Mesothelial cell of epicardium (in vitro differentiated cells): ENCODE results near the gene EXOC4. TPM values are rescaled to one million over a fixed set of nuclear protein-coding genes. Genes with fewer than 3 reads are reported as not detected.

Experiments
- DNase-seq, 2 experiments: peaks; one replicate each; pipeline ENCODE4 v3.0.0; 2021; ENCODE audit warnings: low spot score in 2 of 2; ENCODE audit not compliant: unreplicated experiment in 2 of 2
- H3K27ac Mint-ChIP-seq: 2 replicates; pipeline ENCODE4 v1.8.0; 2021; ENCODE audit warnings: mixed read lengths
- H3K27me3 Mint-ChIP-seq: 2 replicates; pipeline ENCODE4 v1.8.0; 2021; ENCODE audit warnings: low read depth, mixed read lengths
- H3K36me3 Mint-ChIP-seq: 2 replicates; pipeline ENCODE4 v1.8.0; 2021; ENCODE audit warnings: mixed read lengths
- H3K4me1 Mint-ChIP-seq: 2 replicates; pipeline ENCODE4 v1.8.0; 2021; ENCODE audit warnings: mixed read lengths
- H3K4me3 Mint-ChIP-seq: 2 replicates; pipeline ENCODE4 v1.8.0; 2021; ENCODE audit warnings: mild to moderate bottlenecking, moderate library complexity, mixed read lengths
- H3K9me3 Mint-ChIP-seq: 2 replicates; pipeline ENCODE4 v1.8.0; 2021; ENCODE audit warnings: mixed read lengths
- CTCF ChIP-seq: fragments of 200-600 bp; sonication (generic); IDR thresholded peaks from one replicate; pipeline ENCODE4 v1.5.0; 2021; ENCODE audit warnings: antibody characterized with exemption; ENCODE audit not compliant: unreplicated experiment
- total RNA-seq: library from RNA; stranded (reverse); gene quantifications from 3 replicates; pipeline ENCODE4 v1.2.1, GENCODE V29; 2021

Gene EXOC4
- total RNA-seq, 1 donor from 2014 or later: 105 TPM

GRCh38 chr7:133331861-133332260 lies 79.0 kb downstream of the EXOC4 start:
- Mint-ChIP-seq H3K9me3 (peaks cover 36% of the 10 kb centered on the region), H3K4me3 (no peak overlapping the region)
- no peak for TF ChIP-seq CTCF

GRCh38 chr7:133339772-133340171 lies 86.9 kb downstream of the EXOC4 start:
- no peak for DNase-seq
- peaks cover 67% of the 10 kb centered on the region for H3K9me3 Mint-ChIP-seq
- no peaks in the 10 kb centered on the region for H3K27me3 Mint-ChIP-seq
- H3K36me3 Mint-ChIP-seq: peaks cover 68% of the 10 kb centered on the region
- H3K4me1 Mint-ChIP-seq: no peaks in the 10 kb centered on the region
- no peak for TF ChIP-seq CTCF
- no peak overlapping the region for H3K4me3 Mint-ChIP-seq
- H3K27ac Mint-ChIP-seq: no peak overlapping the region

More at GRCh38 chr7:133331861-133332260, 79.0 kb downstream of the EXOC4 start:
- Mint-ChIP-seq H3K36me3 (peaks cover 51% of the 10 kb centered on the region), H3K27ac (no peak overlapping the region), H3K27me3 (no peaks in the 10 kb centered on the region), H3K4me1 (no peaks in the 10 kb centered on the region)
- DNase-seq: no peak

GRCh38 chr7:133344275-133344674 lies 91.4 kb downstream of the EXOC4 start:
- peaks cover 47% of the 10 kb centered on the region for H3K9me3 Mint-ChIP-seq
- no peaks in the 10 kb centered on the region for H3K27me3 Mint-ChIP-seq
- peaks cover 47% of the 10 kb centered on the region for H3K36me3 Mint-ChIP-seq
- H3K4me3 Mint-ChIP-seq: no peak overlapping the region
- no peak for DNase-seq
- H3K27ac Mint-ChIP-seq: no peak overlapping the region
- TF ChIP-seq CTCF: no peak
- no peaks in the 10 kb centered on the region for H3K4me1 Mint-ChIP-seq

- no peak for DNase-seq
- peaks cover 45% of the 10 kb centered on the region for H3K9me3 Mint-ChIP-seq
- no peaks in the 10 kb centered on the region for H3K4me1 Mint-ChIP-seq
- H3K27me3 Mint-ChIP-seq: no peaks in the 10 kb centered on the region
- peaks cover 44% of the 10 kb centered on the region for H3K36me3 Mint-ChIP-seq
- no peak overlapping the region for H3K4me3 Mint-ChIP-seq
- TF ChIP-seq CTCF: no peak
- no peak overlapping the region for H3K27ac Mint-ChIP-seq
These were observed 93.0 kb downstream of the EXOC4 start for GRCh38 chr7:133345690-133346421.

- Mint-ChIP-seq H3K9me3 (peaks cover 43% of the 10 kb centered on the region), H3K4me3 (no peak overlapping the region), H3K36me3 (peaks cover 39% of the 10 kb centered on the region), H3K27me3 (no peaks in the 10 kb centered on the region), H3K4me1 (no peaks in the 10 kb centered on the region), H3K27ac (no peak overlapping the region)
- no peak for DNase-seq
- no peak for TF ChIP-seq CTCF
These were observed 95.4 kb downstream of the EXOC4 start for GRCh38 chr7:133348250-133348649.
